Neural cell (in vitro differentiated cells): ENCODE measurements around the gene UBAP2L.

ENCODE experiments used
- EZH2 ChIP-seq: fragments of 200-600, 300-800 bp; shearing (Covaris generic), sonication (generic); IDR thresholded peaks from 2 replicates; pipeline ENCODE4 v1.6.1; 2014; ENCODE audit warnings: antibody characterized with exemption, low read length, borderline replicate concordance, mild to moderate bottlenecking; ENCODE audit not compliant: insufficient read depth, poor library complexity, severe bottlenecking
- MXI1 ChIP-seq: fragments of 450-650 bp; conservative IDR thresholded peaks from 2 replicates; pipeline ENCODE4 v1.6.1; 2014; ENCODE audit warnings: antibody characterized with exemption, mild to moderate bottlenecking; ENCODE audit not compliant: poor library complexity, severe bottlenecking
- TAF1 ChIP-seq: IDR thresholded peaks from 2 replicates; pipeline ENCODE4 v1.6.1; 2012; ENCODE audit warnings: low read depth
- TF ChIP-seq, protein P1 (sequence below): fragments of 450-650 bp; IDR thresholded peaks from 2 replicates; pipeline ENCODE4 v1.5.1; 2014; ENCODE audit warnings: antibody characterized with exemption, mild to moderate bottlenecking, moderate library complexity; ENCODE audit not compliant: poor library complexity, severe bottlenecking

DNA sequence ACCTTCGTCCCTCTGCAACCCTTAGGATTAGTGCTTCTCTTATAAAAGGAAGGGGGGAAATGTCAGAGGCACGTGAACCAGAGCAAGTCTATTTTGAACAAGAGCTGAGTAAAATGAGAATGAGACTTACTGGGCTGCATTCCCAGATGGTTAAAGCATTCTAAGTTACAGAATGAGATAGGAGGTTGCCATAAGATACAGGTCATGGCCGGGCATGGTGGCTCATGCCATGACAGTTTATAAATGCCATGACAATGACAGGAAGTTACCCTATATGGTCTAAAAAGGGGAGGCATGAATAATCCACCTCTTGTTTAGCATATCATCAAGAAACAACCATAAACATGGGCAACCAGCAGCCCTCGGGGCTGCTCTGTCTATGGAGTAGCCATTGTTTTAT is 97.6 kb downstream of the UBAP2L start:
- TF ChIP-seq, protein P1, sequence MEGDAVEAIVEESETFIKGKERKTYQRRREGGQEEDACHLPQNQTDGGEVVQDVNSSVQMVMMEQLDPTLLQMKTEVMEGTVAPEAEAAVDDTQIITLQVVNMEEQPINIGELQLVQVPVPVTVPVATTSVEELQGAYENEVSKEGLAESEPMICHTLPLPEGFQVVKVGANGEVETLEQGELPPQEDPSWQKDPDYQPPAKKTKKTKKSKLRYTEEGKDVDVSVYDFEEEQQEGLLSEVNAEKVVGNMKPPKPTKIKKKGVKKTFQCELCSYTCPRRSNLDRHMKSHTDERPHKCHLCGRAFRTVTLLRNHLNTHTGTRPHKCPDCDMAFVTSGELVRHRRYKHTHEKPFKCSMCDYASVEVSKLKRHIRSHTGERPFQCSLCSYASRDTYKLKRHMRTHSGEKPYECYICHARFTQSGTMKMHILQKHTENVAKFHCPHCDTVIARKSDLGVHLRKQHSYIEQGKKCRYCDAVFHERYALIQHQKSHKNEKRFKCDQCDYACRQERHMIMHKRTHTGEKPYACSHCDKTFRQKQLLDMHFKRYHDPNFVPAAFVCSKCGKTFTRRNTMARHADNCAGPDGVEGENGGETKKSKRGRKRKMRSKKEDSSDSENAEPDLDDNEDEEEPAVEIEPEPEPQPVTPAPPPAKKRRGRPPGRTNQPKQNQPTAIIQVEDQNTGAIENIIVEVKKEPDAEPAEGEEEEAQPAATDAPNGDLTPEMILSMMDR = no peak
- TF ChIP-seq EZH2 (no peak), TAF1 (no peak), MXI1 (no peak)
